BE2C (cell line): ENCODE measurements around the gene ZNF444.
A peak's percentile ranks its signal among the peaks of the same experiment; 100 is the strongest.

Experiments used
- DNase-seq: peaks from one replicate; pipeline ENCODE4 v3.0.0-alpha.2; 2020
- H3K27me3 ChIP-seq: fragments of 250-450 bp; sonication (Bioruptor Pico); 2 replicates; pipeline ENCODE4 v1.5.1; 2020; ENCODE audit warnings: mild to moderate bottlenecking
- H3K36me3 ChIP-seq: fragments of 250-450 bp; sonication (Bioruptor Pico); 2 replicates; pipeline ENCODE4 v1.5.1; 2020; ENCODE audit warnings: mild to moderate bottlenecking
- H3K4me1 ChIP-seq: fragments of 250-450 bp; sonication (Bioruptor Pico); 2 replicates; pipeline ENCODE4 v1.5.1; 2020
- H3K4me3 ChIP-seq: 2 replicates; pipeline ENCODE4 v1.5.1; 2011; ENCODE audit warnings: low read depth, low read length
- H3K9me3 ChIP-seq: fragments of 250-450 bp; sonication (Bioruptor Pico); 2 replicates; pipeline ENCODE4 v1.5.1; 2020
- CTCF ChIP-seq: IDR thresholded peaks from 2 replicates; pipeline ENCODE4 v1.5.1; 2012; ENCODE audit warnings: mild to moderate bottlenecking, low read depth, low read length

The ZNF444 gene

DNA sequence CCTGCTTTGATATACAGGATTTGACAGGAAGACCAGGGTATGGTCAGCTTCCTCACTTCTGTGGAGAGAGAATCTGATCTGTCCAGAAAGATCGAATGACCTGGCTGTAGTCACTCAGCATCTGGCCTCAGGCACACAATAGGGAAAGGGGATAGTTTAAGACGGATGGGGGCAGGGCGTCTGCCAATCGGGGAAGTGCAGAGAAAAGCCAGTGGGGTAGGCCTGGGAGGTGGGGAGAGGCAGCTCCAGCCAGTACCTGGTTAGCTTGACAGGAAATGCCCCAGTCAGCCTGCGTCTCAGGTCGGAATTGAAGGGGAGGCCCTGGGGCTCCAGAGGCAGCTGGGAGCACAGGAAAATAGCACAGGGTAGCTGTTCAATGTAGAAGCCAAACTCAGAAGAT lies 12.4 kb downstream of the ZNF444 start:
- DNase-seq, result no peak
- no peak overlapping the region for H3K4me3 ChIP-seq
- H3K27me3 ChIP-seq, result no peaks in the 10 kb centered on the region
- TF ChIP-seq CTCF, result no peak
- H3K9me3 ChIP-seq, result no peaks in the 10 kb centered on the region
- no peaks in the 10 kb centered on the region for H3K4me1 ChIP-seq
- peaks cover 30% of the 10 kb centered on the region for H3K36me3 ChIP-seq

DNA sequence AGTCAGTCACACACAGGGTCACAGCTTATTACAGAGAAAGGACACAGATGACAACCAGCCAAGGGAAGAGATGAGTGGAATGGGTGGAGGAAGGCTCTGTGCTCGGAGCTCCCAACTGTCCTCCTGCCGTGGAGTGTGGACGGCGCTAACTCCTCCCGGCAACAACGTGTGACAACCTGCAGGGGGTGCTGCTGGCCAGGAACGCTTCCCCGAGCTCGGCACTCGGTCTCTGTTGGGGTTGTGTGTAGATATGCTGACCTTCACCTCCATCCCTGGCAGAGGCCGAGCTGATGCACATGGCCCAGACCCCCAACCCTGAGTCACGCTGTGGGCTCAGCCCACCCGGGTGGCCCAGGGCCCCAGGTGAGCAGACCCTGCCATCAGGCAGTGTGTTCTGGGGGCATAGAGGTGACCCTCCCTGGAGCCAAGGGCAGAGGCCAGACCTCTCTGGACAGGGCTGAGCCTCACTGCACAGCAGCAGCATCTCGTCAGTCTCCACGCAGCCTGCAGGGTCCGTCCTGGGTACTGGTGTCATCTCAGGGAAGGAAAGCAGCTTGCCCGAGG lies 14.1 kb downstream of the ZNF444 start:
- no peaks in the 10 kb centered on the region for H3K27me3 ChIP-seq
- peak; percentile 26 for DNase-seq
- peak; percentile 49 for TF ChIP-seq CTCF
- peaks cover 28% of the 10 kb centered on the region for H3K36me3 ChIP-seq
- no peaks in the 10 kb centered on the region for H3K9me3 ChIP-seq
- no peaks in the 10 kb centered on the region for H3K4me1 ChIP-seq
- H3K4me3 ChIP-seq, result no peak overlapping the region

- no peaks in the 10 kb centered on the region for H3K4me1 ChIP-seq
- H3K27me3 ChIP-seq, result no peaks in the 10 kb centered on the region
- DNase-seq, result no peak
- peaks cover 28% of the 10 kb centered on the region for H3K36me3 ChIP-seq
- no peak for TF ChIP-seq CTCF
- no peak overlapping the region for H3K4me3 ChIP-seq
- H3K9me3 ChIP-seq, result no peaks in the 10 kb centered on the region
These were observed 15.7 kb downstream of the ZNF444 start for GRCh38 chr19:56156768-56157167.

- no peaks in the 10 kb centered on the region for H3K9me3 ChIP-seq
- no peaks in the 10 kb centered on the region for H3K4me1 ChIP-seq
- peaks cover 28% of the 10 kb centered on the region for H3K36me3 ChIP-seq
- no peaks in the 10 kb centered on the region for H3K27me3 ChIP-seq
- no peak overlapping the region for H3K4me3 ChIP-seq
- no peak for DNase-seq
- TF ChIP-seq CTCF, result no peak
These were observed 17.2 kb downstream of the ZNF444 start for GRCh38 chr19:56158170-56158757.

DNA sequence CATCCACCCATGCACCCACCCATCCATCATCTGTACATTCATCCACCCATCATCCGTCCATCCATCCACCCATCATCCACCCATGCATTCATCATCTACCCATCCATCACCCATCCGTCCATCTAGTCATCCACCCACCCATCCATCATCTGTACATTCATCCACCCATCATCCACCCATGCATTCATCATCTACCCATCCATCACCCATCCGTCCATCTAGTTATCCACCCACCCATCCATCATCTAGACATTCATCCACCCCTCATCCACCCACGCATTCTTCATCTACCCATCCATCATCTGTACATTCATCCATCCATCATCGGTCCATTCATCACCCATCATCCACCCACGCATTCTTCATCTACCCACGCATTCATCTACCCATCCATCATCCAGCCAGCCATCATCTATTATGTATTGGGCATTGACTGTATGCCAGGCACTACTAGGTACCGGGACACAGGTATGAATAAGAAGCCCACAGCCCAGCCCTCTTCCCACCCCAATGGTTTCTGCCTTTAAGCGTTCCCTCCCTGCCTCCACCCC lies 18.0 kb downstream of the ZNF444 start:
- no peak for TF ChIP-seq CTCF
- H3K9me3 ChIP-seq, result no peaks in the 10 kb centered on the region
- no peaks in the 10 kb centered on the region for H3K4me1 ChIP-seq
- peaks cover 28% of the 10 kb centered on the region for H3K36me3 ChIP-seq
- no peak for DNase-seq
- H3K27me3 ChIP-seq, result no peaks in the 10 kb centered on the region
- H3K4me3 ChIP-seq, result no peak overlapping the region

DNA sequence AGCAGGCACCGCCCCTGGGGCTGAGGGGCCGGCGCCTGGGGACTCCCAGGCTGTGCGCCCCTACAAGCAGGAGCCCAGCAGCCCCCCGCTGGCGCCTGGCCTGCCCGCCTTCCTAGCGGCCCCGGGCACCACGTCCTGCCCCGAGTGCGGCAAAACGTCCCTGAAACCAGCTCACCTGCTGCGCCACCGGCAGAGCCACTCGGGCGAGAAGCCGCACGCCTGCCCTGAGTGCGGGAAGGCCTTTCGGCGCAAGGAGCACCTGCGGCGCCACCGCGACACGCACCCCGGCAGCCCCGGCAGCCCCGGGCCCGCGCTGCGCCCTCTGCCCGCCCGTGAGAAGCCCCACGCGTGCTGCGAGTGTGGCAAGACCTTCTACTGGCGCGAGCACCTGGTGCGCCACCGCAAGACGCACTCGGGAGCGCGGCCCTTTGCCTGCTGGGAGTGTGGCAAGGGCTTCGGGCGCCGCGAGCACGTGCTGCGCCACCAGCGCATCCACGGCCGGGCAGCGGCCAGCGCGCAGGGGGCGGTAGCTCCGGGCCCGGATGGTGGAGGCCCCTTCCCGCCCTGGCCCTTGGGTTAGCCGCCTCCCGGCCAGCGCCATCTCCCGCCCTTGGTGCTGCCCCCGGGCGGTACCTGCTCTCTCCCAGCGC lies 18.7 kb downstream of the ZNF444 start:
- DNase-seq, result no peak
- Histone ChIP-seq H3K9me3 (no peaks in the 10 kb centered on the region), H3K4me1 (no peaks in the 10 kb centered on the region), H3K36me3 (peaks cover 27% of the 10 kb centered on the region), H3K27me3 (no peaks in the 10 kb centered on the region), H3K4me3 (no peak overlapping the region)
- TF ChIP-seq CTCF, result no peak
